ENCODE data around the gene GPR62. TPM values are rescaled to one million over a fixed set of nuclear protein-coding genes. Genes with fewer than 3 reads are reported as not detected.
A peak's percentile ranks its signal among the peaks of the same experiment; 100 is the strongest.

Gene GPR62
- total RNA-seq, 1 donor from 2014 or later = not detected

- TF ChIP-seq, protein P1, sequence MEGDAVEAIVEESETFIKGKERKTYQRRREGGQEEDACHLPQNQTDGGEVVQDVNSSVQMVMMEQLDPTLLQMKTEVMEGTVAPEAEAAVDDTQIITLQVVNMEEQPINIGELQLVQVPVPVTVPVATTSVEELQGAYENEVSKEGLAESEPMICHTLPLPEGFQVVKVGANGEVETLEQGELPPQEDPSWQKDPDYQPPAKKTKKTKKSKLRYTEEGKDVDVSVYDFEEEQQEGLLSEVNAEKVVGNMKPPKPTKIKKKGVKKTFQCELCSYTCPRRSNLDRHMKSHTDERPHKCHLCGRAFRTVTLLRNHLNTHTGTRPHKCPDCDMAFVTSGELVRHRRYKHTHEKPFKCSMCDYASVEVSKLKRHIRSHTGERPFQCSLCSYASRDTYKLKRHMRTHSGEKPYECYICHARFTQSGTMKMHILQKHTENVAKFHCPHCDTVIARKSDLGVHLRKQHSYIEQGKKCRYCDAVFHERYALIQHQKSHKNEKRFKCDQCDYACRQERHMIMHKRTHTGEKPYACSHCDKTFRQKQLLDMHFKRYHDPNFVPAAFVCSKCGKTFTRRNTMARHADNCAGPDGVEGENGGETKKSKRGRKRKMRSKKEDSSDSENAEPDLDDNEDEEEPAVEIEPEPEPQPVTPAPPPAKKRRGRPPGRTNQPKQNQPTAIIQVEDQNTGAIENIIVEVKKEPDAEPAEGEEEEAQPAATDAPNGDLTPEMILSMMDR (IDR thresholded peaks at IDR 0.05) = no peak
- Histone ChIP-seq H3K4me1 (peaks cover 47% of the 10 kb centered on the region), H3K27ac (no peak overlapping the region), H3K4me3 (no peak overlapping the region), H3K9me3 (no peaks in the 10 kb centered on the region), H3K27me3 (ENCODE audit: low read depth) (no peaks in the 10 kb centered on the region), H3K36me3 (no peaks in the 10 kb centered on the region)
- DNase-seq = no peak
- no peak for ATAC-seq
- intact Hi-C loops (cut with DNase I) = no loop called here
Observed at GRCh38 chr3:51969841-51970240, 14.7 kb downstream of the GPR62 start.

- DNase-seq (no peak), ATAC-seq (no peak)
- peaks cover 50% of the 10 kb centered on the region for H3K4me1 ChIP-seq
- H3K27me3 ChIP-seq (ENCODE audit: low read depth) = no peaks in the 10 kb centered on the region
- intact Hi-C loops (cut with DNase I) = no loop called here
- H3K36me3 ChIP-seq = no peaks in the 10 kb centered on the region
- H3K4me3 ChIP-seq = no peak overlapping the region
- TF ChIP-seq, protein P1 (IDR thresholded peaks at IDR 0.05) = no peak
- no peaks in the 10 kb centered on the region for H3K9me3 ChIP-seq
- no peak overlapping the region for H3K27ac ChIP-seq
Observed at GRCh38 chr3:51970606-51971300, 15.6 kb downstream of the GPR62 start.

- H3K4me1 ChIP-seq = peaks cover 50% of the 10 kb centered on the region
- intact Hi-C loops (cut with DNase I) = no loop called here
Observed at GRCh38 chr3:51971350-51971749, 16.2 kb downstream of the GPR62 start.

DNA sequence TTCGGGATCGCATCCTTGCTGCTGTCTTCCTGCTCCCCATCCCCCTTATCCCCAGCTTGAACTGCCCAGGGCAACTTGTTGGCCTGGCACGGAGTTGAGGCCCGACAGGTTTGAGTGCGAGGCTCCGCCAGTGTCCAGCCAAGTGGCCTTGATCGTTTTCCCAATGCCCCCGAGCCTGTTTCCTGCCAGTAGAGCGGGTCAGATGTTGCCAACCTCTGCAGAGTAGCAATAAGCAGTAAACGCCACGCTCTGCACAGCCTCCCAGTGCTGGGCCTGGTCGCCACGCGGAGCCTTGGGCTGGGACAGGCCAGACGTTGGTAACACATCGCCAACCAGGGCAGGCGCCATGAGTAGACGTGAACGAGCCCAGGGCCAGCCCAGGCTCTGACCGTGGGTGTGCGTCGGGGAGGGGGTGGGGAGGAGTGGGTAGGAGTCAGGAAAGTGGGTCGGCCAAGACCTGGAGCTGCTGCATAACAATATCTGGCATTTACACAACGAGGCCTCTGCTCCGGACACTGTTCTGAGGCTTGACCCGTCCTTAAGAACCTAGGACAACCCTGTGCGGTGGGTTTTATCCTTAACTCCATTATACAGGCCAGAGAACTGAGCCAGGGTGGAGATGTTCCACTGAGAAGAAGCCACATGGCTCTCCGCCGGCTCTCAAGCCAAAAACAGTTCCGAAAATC lies 19.2 kb downstream of the GPR62 start:
- TF ChIP-seq, protein P1 (IDR thresholded peaks at IDR 0.05) = peak; percentile 6
- intact Hi-C loops (cut with DNase I) = no loop called here
- peak; percentile 69 for DNase-seq

More at GRCh38 chr3:51971350-51971749, 16.2 kb downstream of the GPR62 start:
- no peak for ATAC-seq
- Histone ChIP-seq H3K27ac (no peak overlapping the region), H3K27me3 (ENCODE audit: low read depth) (no peaks in the 10 kb centered on the region), H3K36me3 (no peaks in the 10 kb centered on the region), H3K4me3 (no peak overlapping the region), H3K9me3 (no peaks in the 10 kb centered on the region)
- TF ChIP-seq, protein P1 (IDR thresholded peaks at IDR 0.05) = no peak
- DNase-seq = no peak

GRCh38 chr3:51974963-51975851 lies 20.0 kb downstream of the GPR62 start, which contains the start of gene ABHD14A:
Gene ABHD14A (plus strand): TSS chr3:51975064. CDS start chr3:51975136, 72 bp downstream.
- peaks cover 39% of the 10 kb centered on the region for H3K4me1 ChIP-seq
- no peaks in the 10 kb centered on the region for H3K36me3 ChIP-seq
- H3K27ac ChIP-seq = peak within 1 kb of the TSS; percentile 97
- DNase-seq = peak; percentile 83
- peak; percentile 86 to 88 for ATAC-seq
- intact Hi-C loops (cut with DNase I) = no loop called here
- TF ChIP-seq, protein P1 (IDR thresholded peaks at IDR 0.05) = no peak
- no peaks in the 10 kb centered on the region for H3K27me3 ChIP-seq (ENCODE audit: low read depth)
- peak within 1 kb of the TSS; percentile 88 for H3K4me3 ChIP-seq
- H3K9me3 ChIP-seq = no peaks in the 10 kb centered on the region

More for the DNA sequence above, 19.2 kb downstream of the GPR62 start:
- no peaks in the 10 kb centered on the region for H3K36me3 ChIP-seq
- peak; percentile 20 to 36 for ATAC-seq
- no peaks in the 10 kb centered on the region for H3K27me3 ChIP-seq (ENCODE audit: low read depth)
- peak overlapping the region; percentile 97 for H3K27ac ChIP-seq
- peak overlapping the region; percentile 88 for H3K4me3 ChIP-seq
- no peaks in the 10 kb centered on the region for H3K9me3 ChIP-seq
- H3K4me1 ChIP-seq = peaks cover 39% of the 10 kb centered on the region

All from lower lobe of right lung (tissue), 2 donors.